Right lobe of liver (tissue), 6 donors: ENCODE data around the gene SVIL. TPM values are rescaled to one million over a fixed set of nuclear protein-coding genes. Genes with fewer than 3 reads are reported as not detected.

Experiments
- ATAC-seq, 4 donors: fragments of 200-7000 bp; cut with Tn5 transposase; one replicate each; pipeline ENCODE4 v1.9.1; 2020; ENCODE audit warnings: mild to moderate bottlenecking in 4 of 4, moderate library complexity in 4 of 4
- DNase-seq, 3 donors: peaks; one replicate each; pipeline ENCODE4 v3.0.0-alpha.2; 2020
- H3K27ac ChIP-seq, 3 donors: fragments of 200-600 bp; one replicate each; pipeline ENCODE4 v1.8.0; 2022
- H3K27me3 ChIP-seq, 2 donors: fragments of 200-600 bp; one replicate each; pipeline ENCODE4 v1.8.0; 2022
- H3K36me3 ChIP-seq, 4 donors: fragments of 200-600 bp; sonication (generic) in 1 of 4; one replicate each; pipeline versions ENCODE4 v1.5.1 to v1.8.0; 2017 to 2022; ENCODE audit warnings: control low read depth in 1 of 4
- H3K4me1 ChIP-seq, 4 donors: fragments of 200-600 bp; sonication (generic) in 1 of 4; one replicate each; pipeline versions ENCODE4 v1.5.1 to v1.8.0; 2017 to 2022; ENCODE audit warnings: control low read depth in 1 of 4
- H3K4me3 ChIP-seq, 3 donors: fragments of 200-600 bp; one replicate each; pipeline ENCODE4 v1.8.0; 2022
- H3K9me3 ChIP-seq, 4 donors: fragments of 200-600 bp; sonication (generic) in 1 of 4; one replicate each; pipeline versions ENCODE4 v1.5.1 to v1.8.0; 2017 to 2022; ENCODE audit warnings: control low read depth in 1 of 4
- CTCF ChIP-seq, 4 donors: fragments of 200-600 bp in 3 of 4; fragments of 450-650 bp in 1 of 4; IDR thresholded peaks; one replicate each; pipeline versions ENCODE4 v1.5.1 to v1.8.0; 2016 to 2022; ENCODE audit warnings: antibody characterized with exemption in 4 of 4, mild to moderate bottlenecking in 2 of 4
- POLR2A ChIP-seq: fragments of 450-650 bp; IDR thresholded peaks from one replicate; pipeline ENCODE4 v1.6.1; 2017; ENCODE audit warnings: antibody characterized with exemption, mild to moderate bottlenecking
- WGBS: methylation state at CpG from one replicate; pipeline ENCODE4 v1.1.6; 2018; ENCODE audit warnings: low coverage, low lambda C conversion rate; ENCODE audit not compliant: insufficient coverage; ENCODE audit errors: missing lambda C conversion rate; 5-methylcytosine and 5-hydroxymethylcytosine counted together
- intact Hi-C, 2 donors: fragments of 100-400 bp; cut with DNase I; formaldehyde crosslinking; loops; one replicate each; pipeline versions ENCODE4 v1.11.2 to v1.14.1; 2022
- total RNA-seq, 6 experiments: library from RNA; depleted of rRNA in 2 of 6; stranded (reverse); fragments of >200 nt in 2 of 6; fragmentation: NEBNext Ultra II Directional in 3 of 6; extraction: Animal tissue kit (Norgen Biotek cat#: 25700) in 3 of 6; gene quantifications; one replicate each; pipeline versions ENCODE4 v1.1.0 to v1.2.4, GENCODE V29; 2016 to 2023
- donor health status: DM: no; HTN: yes; CAD: no.
- donor health status: DM: no; HTN: no; CAD: no.
- donor health status: DM: no; HTN: no; CAD: no.
- donor health status: DM: no; HTN: yes; CAD: no.
- donor health status: DM: no; HTN: yes; CAD: no.

SVIL gene
- total RNA-seq, 6 experiments from 2014 or later = 12.3 to 15.1 (median 13.6) TPM

GRCh38 chr10:29648114-29648982 lies 13.6 kb upstream of the SVIL start:
- no peak overlapping the region for H3K4me3 ChIP-seq
- WGBS = 36% methylated on average over 9 of the region's 9 CpGs

GRCh38 chr10:29647478-29647877 lies 12.7 kb upstream of the SVIL start:
- Histone ChIP-seq H3K27ac (no peak overlapping the region), H3K27me3 (no peaks in the 10 kb centered on the region), H3K36me3 (no peaks in the 10 kb centered on the region), H3K4me3 (no peak overlapping the region), H3K4me1 (peaks cover 0 to 20% (median 6%) of the 10 kb centered on the region in 4 donors), H3K9me3 (no peaks in the 10 kb centered on the region)
- WGBS = 82% methylated on average over 5 of the region's 5 CpGs
- DNase-seq (no peak), ATAC-seq (no peak)
- TF ChIP-seq POLR2A (no peak), CTCF (IDR thresholded peaks at IDR 0.05) (no peak)
- intact Hi-C loops = no loop called here

More at GRCh38 chr10:29648114-29648982, 13.6 kb upstream of the SVIL start:
- intact Hi-C loops = no loop called here
- Histone ChIP-seq H3K36me3 (no peaks in the 10 kb centered on the region), H3K9me3 (no peaks in the 10 kb centered on the region), H3K4me1 (peaks cover 0 to 20% (median 6%) of the 10 kb centered on the region in 4 donors), H3K27me3 (no peaks in the 10 kb centered on the region), H3K27ac (peak overlapping the region in 1 of 3 donors; percentile 72)
- no peak for TF ChIP-seq POLR2A
- no peak for TF ChIP-seq CTCF (IDR thresholded peaks at IDR 0.05)
- DNase-seq (no peak), ATAC-seq (peak; percentile 62 to 90 (median 80))

- no peaks in the 10 kb centered on the region for H3K9me3 ChIP-seq
- H3K27ac ChIP-seq = no peak overlapping the region
- no peaks in the 10 kb centered on the region for H3K36me3 ChIP-seq
- intact Hi-C loops = no loop called here
- no peak overlapping the region for H3K4me3 ChIP-seq
- TF ChIP-seq POLR2A (no peak), CTCF (IDR thresholded peaks at IDR 0.05) (no peak)
- peaks cover 0 to 20% (median 6%) of the 10 kb centered on the region in 4 donors for H3K4me1 ChIP-seq
- ATAC-seq (no peak), DNase-seq (no peak)
- 79% methylated on average over 3 of the region's 3 CpGs for WGBS
- H3K27me3 ChIP-seq = no peaks in the 10 kb centered on the region
Observed at GRCh38 chr10:29646960-29647461, 12.2 kb upstream of the SVIL start.

- Histone ChIP-seq H3K4me3 (no peak overlapping the region), H3K27me3 (no peaks in the 10 kb centered on the region), H3K4me1 (peaks cover 0 to 20% (median 6%) of the 10 kb centered on the region in 4 donors), H3K36me3 (no peaks in the 10 kb centered on the region), H3K9me3 (no peaks in the 10 kb centered on the region), H3K27ac (no peak overlapping the region)
- no peak for TF ChIP-seq POLR2A
- TF ChIP-seq CTCF (IDR thresholded peaks at IDR 0.05) = no peak
- DNase-seq (peak in 1 of 3 donors; percentile 32), ATAC-seq (no peak)
- intact Hi-C loops = no loop called here
- WGBS = 56% methylated on average over 8 of the region's 8 CpGs
Observed at GRCh38 chr10:29646238-29646902, 11.6 kb upstream of the SVIL start.
